Measurements from ENCODE around the gene RAPGEF1. TPM values are rescaled to one million over a fixed set of nuclear protein-coding genes. Genes with fewer than 3 reads are reported as not detected.
A peak's percentile ranks its signal among the peaks of the same experiment; 100 is the strongest.

RAPGEF1 gene
- total RNA-seq, 3 donors from 2014 or later = 67.1 to 103 (median 84.2) TPM

DNA sequence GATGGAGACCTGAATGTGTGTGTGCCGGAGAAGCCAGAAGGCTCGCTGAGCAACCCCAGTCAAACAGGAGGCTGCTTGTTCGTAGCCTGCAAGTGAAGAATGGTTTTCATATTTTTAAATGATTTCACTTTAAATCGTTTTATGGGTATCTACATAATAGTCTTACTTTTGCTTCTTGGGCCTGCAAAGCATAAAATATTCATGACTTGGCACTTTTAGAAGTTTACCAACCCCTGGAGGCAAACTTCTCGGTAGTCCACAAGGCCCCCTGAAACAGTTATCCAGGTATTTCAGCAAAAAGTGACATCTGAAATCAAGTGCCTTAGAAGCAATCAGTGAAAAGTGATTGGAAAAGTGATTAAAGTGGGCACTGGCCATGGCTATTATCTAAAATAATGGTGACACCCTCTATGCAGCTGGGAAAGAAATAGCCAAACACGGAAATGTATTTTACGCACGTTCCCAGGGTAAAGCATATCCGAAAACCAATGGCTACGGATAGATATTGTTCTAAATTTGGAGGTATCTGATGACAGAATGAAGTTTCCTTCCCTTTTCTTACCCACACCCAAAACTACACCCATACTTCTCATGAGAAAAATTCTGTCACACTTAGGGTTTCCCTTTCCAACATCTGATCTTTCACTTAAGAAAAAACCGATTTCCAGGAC lies 39.0 kb downstream of the RAPGEF1 start:
- Histone ChIP-seq H3K4me1 (ENCODE audit: low read depth) (peaks cover 29% of the 10 kb centered on the region), H3K9me3 (no peaks in the 10 kb centered on the region), H3K4me3 (no peak overlapping the region), H3K36me3 (ENCODE audit: low read depth) (no peaks in the 10 kb centered on the region)
- TF ChIP-seq, protein P1, sequence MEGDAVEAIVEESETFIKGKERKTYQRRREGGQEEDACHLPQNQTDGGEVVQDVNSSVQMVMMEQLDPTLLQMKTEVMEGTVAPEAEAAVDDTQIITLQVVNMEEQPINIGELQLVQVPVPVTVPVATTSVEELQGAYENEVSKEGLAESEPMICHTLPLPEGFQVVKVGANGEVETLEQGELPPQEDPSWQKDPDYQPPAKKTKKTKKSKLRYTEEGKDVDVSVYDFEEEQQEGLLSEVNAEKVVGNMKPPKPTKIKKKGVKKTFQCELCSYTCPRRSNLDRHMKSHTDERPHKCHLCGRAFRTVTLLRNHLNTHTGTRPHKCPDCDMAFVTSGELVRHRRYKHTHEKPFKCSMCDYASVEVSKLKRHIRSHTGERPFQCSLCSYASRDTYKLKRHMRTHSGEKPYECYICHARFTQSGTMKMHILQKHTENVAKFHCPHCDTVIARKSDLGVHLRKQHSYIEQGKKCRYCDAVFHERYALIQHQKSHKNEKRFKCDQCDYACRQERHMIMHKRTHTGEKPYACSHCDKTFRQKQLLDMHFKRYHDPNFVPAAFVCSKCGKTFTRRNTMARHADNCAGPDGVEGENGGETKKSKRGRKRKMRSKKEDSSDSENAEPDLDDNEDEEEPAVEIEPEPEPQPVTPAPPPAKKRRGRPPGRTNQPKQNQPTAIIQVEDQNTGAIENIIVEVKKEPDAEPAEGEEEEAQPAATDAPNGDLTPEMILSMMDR (IDR thresholded peaks at IDR 0.05) = no peak
- no peak for DNase-seq
- intact Hi-C loops (cut with DNase I, micrococcal nuclease) = no loop called here
- no peak for ATAC-seq

DNA sequence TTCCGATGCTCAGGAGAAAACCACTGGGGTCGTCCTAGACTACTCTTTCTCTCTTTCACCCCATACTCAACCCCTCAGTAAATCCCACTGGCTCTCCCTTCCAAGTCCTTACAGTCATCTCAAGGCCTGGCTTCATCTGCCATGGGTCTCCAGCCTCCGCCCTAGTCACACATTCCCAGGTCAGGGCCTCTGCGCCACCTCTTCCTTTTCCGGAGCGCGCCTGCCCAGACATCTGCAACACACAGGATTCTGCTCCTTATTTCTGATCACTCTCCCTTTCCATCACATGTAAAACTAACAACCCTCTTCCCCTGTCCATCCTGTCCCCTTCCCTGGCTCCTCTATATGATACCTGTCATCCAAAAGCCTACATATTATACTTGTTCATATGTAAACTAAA lies 39.8 kb downstream of the RAPGEF1 start:
- ATAC-seq (no peak), DNase-seq (no peak)
- no peak overlapping the region for H3K4me3 ChIP-seq
- intact Hi-C loops (cut with DNase I, micrococcal nuclease) = no loop called here
- no peaks in the 10 kb centered on the region for H3K9me3 ChIP-seq
- TF ChIP-seq, protein P1 (IDR thresholded peaks at IDR 0.05) = no peak
- no peaks in the 10 kb centered on the region for H3K36me3 ChIP-seq (ENCODE audit: low read depth)
- peaks cover 21% of the 10 kb centered on the region for H3K4me1 ChIP-seq (ENCODE audit: low read depth)

DNA sequence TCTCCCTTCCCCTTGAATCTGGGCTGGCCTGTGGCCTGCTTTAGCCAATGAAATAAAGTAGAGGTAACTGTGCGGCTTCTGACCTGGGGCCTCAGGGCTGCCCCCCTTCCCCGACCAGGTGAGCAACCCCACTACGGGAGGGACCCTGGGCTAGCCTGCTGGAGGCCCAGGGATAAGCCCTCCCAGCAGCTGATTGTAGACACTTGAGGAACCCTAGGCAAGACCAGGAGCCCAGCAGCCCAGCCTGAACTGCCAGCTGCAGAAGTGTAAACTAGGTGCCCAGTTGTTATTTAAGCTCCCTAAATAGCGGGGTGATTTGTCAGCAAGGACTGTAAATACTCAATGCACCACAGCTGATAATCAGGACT lies 41.3 kb downstream of the RAPGEF1 start:
- TF ChIP-seq, protein P1 (IDR thresholded peaks at IDR 0.05) = no peak
- DNase-seq (no peak), ATAC-seq (no peak)
- Histone ChIP-seq H3K36me3 (ENCODE audit: low read depth) (no peaks in the 10 kb centered on the region), H3K4me3 (no peak overlapping the region), H3K4me1 (ENCODE audit: low read depth) (peaks cover 11% of the 10 kb centered on the region), H3K9me3 (no peaks in the 10 kb centered on the region)
- intact Hi-C loops (cut with DNase I, micrococcal nuclease) = no loop called here

- intact Hi-C loops (cut with DNase I, micrococcal nuclease) = no loop called here
- no peaks in the 10 kb centered on the region for H3K36me3 ChIP-seq (ENCODE audit: low read depth)
- H3K4me1 ChIP-seq (ENCODE audit: low read depth) = peaks cover 8% of the 10 kb centered on the region
- H3K4me3 ChIP-seq = no peak overlapping the region
- H3K9me3 ChIP-seq = no peaks in the 10 kb centered on the region
- ATAC-seq = peak; percentile 37
- TF ChIP-seq, protein P1 (IDR thresholded peaks at IDR 0.05) = no peak
- DNase-seq = no peak
These were observed 41.8 kb downstream of the RAPGEF1 start for GRCh38 chr9:131697908-131698617.

DNA sequence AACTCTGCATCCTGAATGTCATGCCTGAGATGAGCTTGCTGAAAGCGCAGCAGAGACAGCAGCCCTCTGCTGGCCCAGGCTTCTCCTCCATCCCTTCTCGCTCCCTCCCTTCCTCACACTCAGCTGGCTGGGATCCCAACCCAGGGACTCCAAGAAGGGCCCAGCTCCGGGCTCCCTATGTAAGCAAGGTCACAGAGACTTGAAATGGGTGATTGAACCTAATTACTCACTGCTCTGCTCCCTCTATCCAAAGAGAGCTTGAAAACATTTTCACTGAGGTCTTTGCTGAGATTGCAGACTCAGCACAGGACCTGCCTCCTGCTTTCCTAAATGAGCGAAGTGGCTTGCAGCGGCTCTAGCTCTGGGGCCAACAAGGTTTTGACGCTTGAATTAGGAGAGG lies 42.8 kb downstream of the RAPGEF1 start:
- TF ChIP-seq, protein P1 (IDR thresholded peaks at IDR 0.05) = no peak
- no peak for DNase-seq
- intact Hi-C loops (cut with DNase I, micrococcal nuclease) = no loop called here
- Histone ChIP-seq H3K36me3 (ENCODE audit: low read depth) (no peaks in the 10 kb centered on the region), H3K4me1 (ENCODE audit: low read depth) (peaks cover 8% of the 10 kb centered on the region), H3K4me3 (no peak overlapping the region), H3K9me3 (no peaks in the 10 kb centered on the region)
- ATAC-seq = peak; percentile 43

Data from mucosa of descending colon (tissue), 3 donors.